ENCODE results near the gene CDK16. TPM values are rescaled to one million over a fixed set of nuclear protein-coding genes. Genes with fewer than 3 reads are reported as not detected.

CDK16 gene
- total and polyA plus RNA-seq, 2 donors (not counting 1 experiment from before 2014, with no cell fraction given), result 68.2 to 92.9 TPM

GRCh38 chrX:47218920-47219815, 687 bp downstream of the CDK16 start:
- peak overlapping the region; percentile 12 to 81 (median 71) for H3K4me3 ChIP-seq (ENCODE audit: control extremely low read depth in 1 of 5, extremely low read depth in 1 of 5, insufficient read depth in 1 of 5, low read depth in 2 of 5, low read length in 4 of 5)
- peak overlapping the region; percentile 59 for H2AFZ ChIP-seq (ENCODE audit: insufficient read depth, low read depth, low read length, poor library complexity, severe bottlenecking)
- ATAC-seq (ENCODE audit: low read depth), result no peak
- ChIA-PET POLR2A (interaction anchor here (0.6 to 1.0 kb wide), 3 partner anchors 74 to 1739 kb away, joined by 3 to 4 read pairs (median 3); partner anchors contain the start of gene RBM10), CTCF (no interaction called here)
- peaks cover 29% of the 10 kb centered on the region for H3K79me2 ChIP-seq (ENCODE audit: control insufficient read depth, insufficient read depth, low read length)
- H3K9me3 ChIP-seq (ENCODE audit: control extremely low read depth in 1 of 3, control insufficient read depth in 2 of 3, insufficient read depth in 1 of 3, low read length in 2 of 3), result no peaks in the 10 kb centered on the region
- H4K20me1 ChIP-seq (ENCODE audit: control insufficient read depth, insufficient read depth, low read length, poor library complexity, severe bottlenecking), result peaks cover 36% of the 10 kb centered on the region
- peak overlapping the region; percentile 96 for H3K4me3 Mint-ChIP-seq
- DNase-seq, result peak; percentile 24
- H3K4me1 ChIP-seq (ENCODE audit: control insufficient read depth in 2 of 2, insufficient read depth in 2 of 2, low read length in 2 of 2), result peaks cover 26 to 27% of the 10 kb centered on the region in 2 donors
- intact Hi-C loops (cut with micrococcal nuclease), result loop anchor here (1.0 to 10.0 kb wide), 5 partner anchors 14 to 1696 kb away; partner anchors contain the start of genes PIM2, SLC35A2, SLC9A7 and USP11
- no peaks in the 10 kb centered on the region for H3K27me3 Mint-ChIP-seq
- H3K27ac ChIP-seq (ENCODE audit: low read length in 2 of 2), result peak overlapping the region; percentile 94 to 99
- peak overlapping the region; percentile 71 for H3K9ac ChIP-seq (ENCODE audit: low read length)
- peak overlapping the region; percentile 96 for H3K4me2 ChIP-seq (replicated peaks; ENCODE audit: low read depth, low read length, poor library complexity, severe bottlenecking)
- H3K9me3 Mint-ChIP-seq (ENCODE audit: insufficient read depth), result no peaks in the 10 kb centered on the region
- no peak for TF ChIP-seq EZH2 (IDR thresholded peaks at IDR 0.05; ENCODE audit: borderline replicate concordance, insufficient read depth, low read depth, low read length, poor library complexity, severe bottlenecking)
- TF ChIP-seq CTCF (IDR thresholded peaks at IDR 0.05), result no peak
- peaks cover 39% of the 10 kb centered on the region for H3K4me1 Mint-ChIP-seq
- H3K27me3 ChIP-seq (replicated peaks in 1 of 4; ENCODE audit: control extremely low read depth in 1 of 4, control insufficient read depth in 3 of 4, insufficient read depth in 4 of 4, low read length in 3 of 4), result no peaks in the 10 kb centered on the region
- WGBS (ENCODE audit: insufficient coverage), result 2% methylated on average over 42 of the region's 60 CpGs
- H3K36me3 ChIP-seq (replicated peaks in 1 of 2; ENCODE audit: control extremely low read depth in 1 of 2, control insufficient read depth in 1 of 2, extremely low read depth in 1 of 2, insufficient read depth in 2 of 2, low read length in 1 of 2), result peaks cover 0 to 24% of the 10 kb centered on the region in 2 experiments
- H3K27ac Mint-ChIP-seq, result peak overlapping the region; percentile 100

GRCh38 chrX:47221756-47222155, 3.3 kb downstream of the CDK16 start:
- Histone ChIP-seq H3K4me3 (ENCODE audit: control extremely low read depth in 1 of 5, extremely low read depth in 1 of 5, insufficient read depth in 1 of 5, low read depth in 2 of 5, low read length in 4 of 5) (no peak overlapping the region), H3K36me3 (replicated peaks in 1 of 2; ENCODE audit: control extremely low read depth in 1 of 2, control insufficient read depth in 1 of 2, extremely low read depth in 1 of 2, insufficient read depth in 2 of 2, low read length in 1 of 2) (peaks cover 0 to 34% of the 10 kb centered on the region in 2 experiments), H3K27me3 (replicated peaks in 1 of 4; ENCODE audit: control extremely low read depth in 1 of 4, control insufficient read depth in 3 of 4, insufficient read depth in 4 of 4, low read length in 3 of 4) (no peaks in the 10 kb centered on the region), H2AFZ (ENCODE audit: insufficient read depth, low read depth, low read length, poor library complexity, severe bottlenecking) (no peak overlapping the region), H3K4me1 (ENCODE audit: control insufficient read depth in 2 of 2, insufficient read depth in 2 of 2, low read length in 2 of 2) (peaks cover 26 to 27% of the 10 kb centered on the region in 2 donors), H3K27ac (ENCODE audit: low read length in 2 of 2) (no peak overlapping the region), H3K4me2 (replicated peaks; ENCODE audit: low read depth, low read length, poor library complexity, severe bottlenecking) (no peak overlapping the region), H3K9ac (ENCODE audit: low read length) (no peak overlapping the region), H3K79me2 (ENCODE audit: control insufficient read depth, insufficient read depth, low read length) (peaks cover 29% of the 10 kb centered on the region), H3K9me3 (ENCODE audit: control extremely low read depth in 1 of 3, control insufficient read depth in 2 of 3, insufficient read depth in 1 of 3, low read length in 2 of 3) (no peaks in the 10 kb centered on the region), H4K20me1 (ENCODE audit: control insufficient read depth, insufficient read depth, low read length, poor library complexity, severe bottlenecking) (peaks cover 37% of the 10 kb centered on the region)
- Mint-ChIP-seq H3K27me3 (no peaks in the 10 kb centered on the region), H3K4me3 (no peak overlapping the region), H3K27ac (no peak overlapping the region), H3K4me1 (peaks cover 35% of the 10 kb centered on the region), H3K9me3 (ENCODE audit: insufficient read depth) (no peaks in the 10 kb centered on the region)
- no CpG with 5 or more reads among the region's 4 CpGs for WGBS (ENCODE audit: insufficient coverage)
- no peak for ATAC-seq (ENCODE audit: low read depth)
- CTCF ChIA-PET, result no interaction called here
- no peak for DNase-seq
- no peak for TF ChIP-seq CTCF (IDR thresholded peaks at IDR 0.05)
- POLR2A ChIA-PET, result no interaction called here
- intact Hi-C loops (cut with micrococcal nuclease), result no loop called here

Measured in B cell (primary cell).